Frontal cortex (tissue), 4 donors: ENCODE data around the gene PTCSC3. TPM values are rescaled to one million over a fixed set of nuclear protein-coding genes. Genes with fewer than 3 reads are reported as not detected.

Source experiments
- DNase-seq, 2 donors: peaks; one replicate each; pipeline ENCODE4 v3.0.0; 2012; ENCODE audit warnings: low spot score in 2 of 2
- FAIRE-seq: peaks from 2 replicates; lab custom pipeline; 2012; peaks lifted over from hg19 to GRCh38; lab: Jason Lieb, UNC
- total RNA-seq: library from RNA; depleted of rRNA; stranded (reverse); fragments of >200 nt; gene quantifications from one replicate; pipeline ENCODE4 v1.2.3, GENCODE V29; 2014
- donor health status: control.
- donor health status: control.
- donor health status: control.

PTCSC3 gene
- total RNA-seq = not detected

GRCh38 chr14:36176524-36176923 is at the start of gene PTCSC3:
TSS of gene PTCSC3 (minus strand) at chr14:36176722.
- FAIRE-seq (no peak), DNase-seq (no peak)

GRCh38 chr14:36226164-36226563 is 49.6 kb upstream of the PTCSC3 start:
- FAIRE-seq (no peak), DNase-seq (no peak)

GRCh38 chr14:36224176-36224575 is 47.7 kb upstream of the PTCSC3 start:
- DNase-seq (no peak), FAIRE-seq (no peak)

- DNase-seq = no peak
- FAIRE-seq = no peak
Observed at GRCh38 chr14:36223558-36223957, 47.0 kb upstream of the PTCSC3 start.

- FAIRE-seq = no peak
- no peak for DNase-seq
Observed at GRCh38 chr14:36222952-36223468, 46.5 kb upstream of the PTCSC3 start.

- no peak for DNase-seq
- FAIRE-seq = no peak
Observed at GRCh38 chr14:36222337-36222736, 45.8 kb upstream of the PTCSC3 start.

GRCh38 chr14:36221112-36221511 is 44.6 kb upstream of the PTCSC3 start:
- no peak for FAIRE-seq
- DNase-seq = no peak

GRCh38 chr14:36217732-36218131 is 41.2 kb upstream of the PTCSC3 start:
- FAIRE-seq (no peak), DNase-seq (no peak)

- FAIRE-seq = no peak
- DNase-seq = no peak
Observed at GRCh38 chr14:36217027-36217426, 40.5 kb upstream of the PTCSC3 start.

- FAIRE-seq = no peak
- no peak for DNase-seq
Observed at GRCh38 chr14:36215217-36215598, 38.7 kb upstream of the PTCSC3 start.

GRCh38 chr14:36214476-36215216 is 38.1 kb upstream of the PTCSC3 start:
- DNase-seq (no peak), FAIRE-seq (no peak)

GRCh38 chr14:36212987-36213386 is 36.5 kb upstream of the PTCSC3 start:
- FAIRE-seq = no peak
- DNase-seq = no peak

GRCh38 chr14:36212577-36212976 is 36.1 kb upstream of the PTCSC3 start:
- DNase-seq (no peak), FAIRE-seq (no peak)

- DNase-seq = no peak
- no peak for FAIRE-seq
Observed at GRCh38 chr14:36208690-36209278, 32.3 kb upstream of the PTCSC3 start.

- FAIRE-seq (no peak), DNase-seq (no peak)
Observed at GRCh38 chr14:36207500-36207899, 31.0 kb upstream of the PTCSC3 start.

- FAIRE-seq = no peak
Observed at GRCh38 chr14:36204461-36205073, 28.0 kb upstream of the PTCSC3 start.

GRCh38 chr14:36198378-36198777 is 21.9 kb upstream of the PTCSC3 start:
- DNase-seq = no peak
- FAIRE-seq = no peak

More at GRCh38 chr14:36204461-36205073, 28.0 kb upstream of the PTCSC3 start:
- no peak for DNase-seq

- FAIRE-seq (no peak), DNase-seq (no peak)
Observed at GRCh38 chr14:36194663-36195062, 18.1 kb upstream of the PTCSC3 start.

GRCh38 chr14:36192530-36192929 is 16.0 kb upstream of the PTCSC3 start:
- DNase-seq (no peak), FAIRE-seq (no peak)

GRCh38 chr14:36183402-36183801 is 6.9 kb upstream of the PTCSC3 start:
- FAIRE-seq (no peak), DNase-seq (no peak)

GRCh38 chr14:36181417-36181816 is 4.9 kb upstream of the PTCSC3 start:
- FAIRE-seq (no peak), DNase-seq (no peak)
